Right hindlimb (tissue), 1 donor: ENCODE data around the gene EME2.
"Not testable (repeated sequence)": the region's sequence is repeated elsewhere in the genome, so short reads cannot be mapped to it uniquely, and the experiment has no call there.

ENCODE experiments used
- DNase-seq: peaks from one replicate; pipeline ENCODE4 v3.0.0-alpha.2; 2018

The EME2 gene

GRCh38 chr16:1792836-1793577, 20.4 kb downstream of the EME2 start:
- peak; percentile 28 for DNase-seq

GRCh38 chr16:1793578-1794220, 21.1 kb downstream of the EME2 start, which contains the start of gene IGFALS:
Gene IGFALS, minus strand, starts transcription at chr16:1793705. Its CDS starts 53 bp downstream, at chr16:1793652.
- no peak for DNase-seq

GRCh38 chr16:1794221-1794871, 21.7 kb downstream of the EME2 start:
- DNase-seq: no peak

GRCh38 chr16:1794908-1795666, 22.5 kb downstream of the EME2 start:
- no peak for DNase-seq

- DNase-seq: not testable (repeated sequence)
Observed at GRCh38 chr16:1799263-1799662, 26.7 kb downstream of the EME2 start.

GRCh38 chr16:1800701-1801100, 28.1 kb downstream of the EME2 start:
- DNase-seq: no peak

GRCh38 chr16:1807626-1808025, 35.0 kb downstream of the EME2 start:
- no peak for DNase-seq

GRCh38 chr16:1808691-1809090, 36.1 kb downstream of the EME2 start:
- DNase-seq: no peak

GRCh38 chr16:1809281-1809801, 36.7 kb downstream of the EME2 start:
- no peak for DNase-seq

GRCh38 chr16:1810106-1810505, 37.5 kb downstream of the EME2 start:
- no peak for DNase-seq

GRCh38 chr16:1810536-1810935, 37.9 kb downstream of the EME2 start:
- DNase-seq: no peak

- DNase-seq: peak; percentile 71
Observed at GRCh38 chr16:1812732-1813163, 40.1 kb downstream of the EME2 start.

- DNase-seq: no peak
Observed at GRCh38 chr16:1815461-1815860, 42.9 kb downstream of the EME2 start.

GRCh38 chr16:1816396-1817275, 44.0 kb downstream of the EME2 start:
- DNase-seq: no peak

- DNase-seq: no peak
Observed at GRCh38 chr16:1817276-1817589, 44.6 kb downstream of the EME2 start.

- DNase-seq: no peak
Observed at GRCh38 chr16:1817716-1818115, 45.1 kb downstream of the EME2 start.

GRCh38 chr16:1818204-1818872, 45.7 kb downstream of the EME2 start:
- no peak for DNase-seq

GRCh38 chr16:1818873-1819525, 46.4 kb downstream of the EME2 start:
- no peak for DNase-seq

GRCh38 chr16:1819611-1820010, 47.0 kb downstream of the EME2 start:
- no peak for DNase-seq

GRCh38 chr16:1820096-1820945, 47.7 kb downstream of the EME2 start:
- DNase-seq: no peak
